GM18520 (cell line): Measurements from ENCODE around the gene CRB2.
"Not testable (repeated sequence)": the region's sequence is repeated elsewhere in the genome, so short reads cannot be mapped to it uniquely, and the experiment has no call there.

Experiments used
- ATAC-seq: cut with Tn5 transposase; IDR thresholded peaks from one replicate; pipeline ENCODE4 v1.9.1; 2021; ENCODE audit not compliant: unreplicated experiment

Gene CRB2

DNA sequence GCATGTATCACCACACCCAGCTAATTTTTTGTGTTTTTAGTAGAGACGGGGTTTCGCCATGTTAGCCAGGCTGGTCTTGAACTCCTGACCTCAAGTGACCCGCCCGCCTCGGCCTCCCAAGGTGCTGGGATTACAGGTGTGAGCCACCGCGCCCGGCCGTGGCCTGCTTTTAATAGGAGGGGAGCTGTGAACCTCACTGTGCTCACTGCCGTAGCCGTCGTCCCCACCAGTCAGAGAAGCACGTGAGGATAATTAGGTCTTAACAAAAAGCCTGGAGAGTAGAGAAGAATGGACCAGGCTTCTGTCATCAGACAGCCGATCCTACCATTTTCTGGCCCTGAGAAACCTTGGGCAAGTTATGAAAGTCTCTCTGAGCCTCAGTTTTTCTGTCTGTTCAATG lies 42.9 kb downstream of the CRB2 start:
- not testable (repeated sequence) for ATAC-seq

DNA sequence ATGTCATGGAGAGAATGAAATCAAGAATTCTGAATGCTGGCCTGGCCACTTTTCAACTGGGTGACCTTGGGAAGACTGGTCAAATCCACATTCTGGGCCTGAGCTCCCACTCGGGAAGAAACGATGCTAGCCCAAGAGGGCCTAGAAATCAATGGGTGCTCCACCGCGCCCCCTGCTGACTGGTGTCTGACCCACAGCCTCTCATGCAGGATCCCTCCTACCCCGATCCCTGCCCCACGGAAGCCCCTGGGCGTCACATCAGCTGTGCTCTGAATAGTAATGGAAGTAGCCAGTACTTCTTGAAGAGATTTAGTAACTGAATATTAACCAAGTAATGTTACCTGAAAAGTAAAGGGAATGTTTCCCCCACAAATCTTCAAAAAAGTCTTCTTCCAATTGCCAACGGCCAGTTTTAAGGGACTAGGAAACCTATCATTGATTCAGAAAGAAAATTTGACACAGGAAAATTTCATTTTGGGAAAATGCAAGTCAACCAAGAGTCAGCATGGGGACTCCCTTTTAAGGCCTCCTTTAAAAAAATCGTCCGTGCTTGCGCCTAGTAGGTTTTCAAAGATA lies 43.9 kb downstream of the CRB2 start:
- ATAC-seq = no peak

DNA sequence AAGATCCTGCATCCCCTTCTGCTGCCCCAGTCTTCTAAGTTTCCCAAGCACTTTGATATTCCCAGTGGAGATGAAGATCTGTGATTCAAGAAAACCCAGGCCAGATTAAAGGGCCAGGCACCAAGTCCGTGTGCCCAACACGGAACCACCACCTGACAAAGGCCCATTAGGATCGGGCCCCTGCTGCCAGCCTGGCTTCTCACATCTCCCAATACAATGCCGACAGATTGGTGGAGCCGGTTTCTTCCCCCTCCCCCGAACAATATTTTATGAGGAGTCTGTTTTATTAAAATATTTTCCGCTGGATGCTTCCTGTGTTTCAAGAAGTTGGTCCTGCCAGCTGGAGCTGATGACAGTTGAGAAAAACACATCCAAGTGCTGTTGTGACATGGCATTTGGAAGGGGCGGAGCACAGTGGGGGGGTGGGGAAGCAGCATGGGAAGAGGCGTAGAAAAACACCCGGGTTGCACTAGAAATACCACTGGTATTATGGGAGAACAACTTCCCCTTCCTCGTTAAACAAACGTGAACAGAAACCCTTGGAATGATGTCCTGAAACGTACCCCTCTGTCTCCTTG lies 45.0 kb downstream of the CRB2 start:
- no peak for ATAC-seq

DNA sequence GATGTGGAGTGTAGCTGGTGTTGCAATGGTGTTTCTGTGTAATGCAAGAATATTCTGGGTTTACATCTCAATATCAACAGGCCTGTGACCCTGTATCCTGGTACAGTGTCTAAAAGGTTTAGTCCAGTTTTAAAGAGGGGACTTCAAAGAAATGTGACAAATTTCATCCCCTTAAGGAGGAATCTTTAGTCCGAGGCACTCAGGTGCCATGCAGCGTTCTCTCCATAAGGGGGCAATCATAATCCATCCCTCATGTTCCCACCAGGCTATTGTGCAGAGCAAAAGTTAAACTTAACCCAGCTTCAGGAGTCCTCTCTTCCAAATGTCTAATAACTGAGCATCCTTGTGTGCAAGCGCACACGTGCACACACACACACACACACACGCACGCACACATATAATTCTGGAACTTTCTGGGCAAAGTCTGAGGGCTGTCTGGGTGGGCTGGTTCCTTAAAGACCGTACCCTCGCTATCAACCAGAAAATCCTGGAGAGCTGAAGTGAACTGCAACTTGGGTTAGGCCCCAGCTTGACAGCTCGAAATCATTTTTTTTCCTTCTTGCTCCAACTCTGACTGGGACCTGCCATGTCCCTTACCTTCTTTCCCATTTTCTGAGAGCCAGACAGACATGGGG lies 46.0 kb downstream of the CRB2 start:
- no peak for ATAC-seq

DNA sequence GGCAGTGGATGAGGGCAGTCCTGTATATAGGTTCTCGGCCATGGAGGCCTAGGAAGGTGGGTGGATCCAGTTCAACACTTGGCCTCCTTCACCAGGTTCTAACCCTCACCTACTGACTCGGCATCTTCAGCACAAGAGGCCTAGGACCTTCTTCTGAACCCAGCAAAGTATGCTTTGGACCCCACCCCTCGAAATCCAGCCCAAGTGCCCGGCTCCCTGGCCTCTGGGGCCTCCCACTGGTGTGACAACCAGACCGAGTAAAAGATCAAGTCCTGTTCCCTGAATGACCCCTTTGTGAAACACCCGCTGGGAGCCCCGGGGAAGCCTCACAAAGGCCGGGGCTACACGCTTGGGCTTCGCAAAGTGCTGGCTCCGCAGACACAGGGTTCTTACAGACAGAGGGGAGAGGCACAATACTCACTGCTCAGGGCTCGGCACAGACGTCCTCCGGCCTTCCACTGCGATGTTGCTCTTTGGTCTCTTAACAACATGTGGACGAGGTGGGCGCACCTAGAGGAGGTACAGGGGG lies 47.0 kb downstream of the CRB2 start:
- no peak for ATAC-seq

DNA sequence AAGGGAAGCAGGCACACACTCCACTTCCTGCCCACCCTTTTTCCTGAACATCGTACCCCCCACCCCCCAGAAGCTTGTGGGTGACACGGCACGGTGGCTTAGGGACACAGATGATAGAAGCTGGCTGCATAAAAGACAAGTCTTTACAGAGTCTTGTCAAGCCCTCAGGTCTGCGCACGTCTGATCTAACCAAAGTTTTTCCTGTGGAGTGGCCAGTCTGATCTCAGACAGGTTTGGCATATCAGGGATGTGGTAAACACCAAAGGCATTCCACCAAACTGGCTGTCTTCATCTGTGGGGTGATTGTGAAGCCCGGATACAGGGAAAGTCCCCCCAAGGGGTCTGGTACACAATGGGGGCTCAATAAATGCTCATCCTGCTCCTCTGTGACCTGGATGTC lies 50.0 kb downstream of the CRB2 start:
- no peak for ATAC-seq

DNA sequence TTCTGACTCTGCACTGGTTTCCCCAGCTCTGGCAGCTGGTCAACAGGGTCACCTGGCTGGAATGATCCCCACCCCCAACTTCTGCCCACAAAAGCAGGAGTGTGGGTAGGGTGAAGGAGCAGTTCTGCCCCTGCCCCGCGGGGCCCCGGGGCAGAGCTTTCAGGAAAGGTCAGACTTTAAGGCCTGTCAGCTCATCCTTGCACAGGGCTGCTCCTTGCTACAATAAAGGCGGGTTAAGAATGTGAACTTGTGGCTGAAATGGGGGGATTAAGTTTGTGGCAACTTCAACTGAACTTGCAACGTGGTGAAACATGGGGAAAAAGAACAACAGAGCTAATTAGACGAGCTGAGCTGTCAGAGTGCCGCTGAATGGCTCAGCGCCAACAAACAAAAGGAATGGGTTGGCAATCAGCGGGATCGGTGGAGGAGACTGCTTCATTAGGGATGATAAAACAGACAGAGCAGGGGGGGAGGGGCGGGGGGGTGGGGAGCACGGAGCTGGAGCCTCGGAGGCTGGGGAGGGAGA lies 50.8 kb downstream of the CRB2 start:
- ATAC-seq = no peak

DNA sequence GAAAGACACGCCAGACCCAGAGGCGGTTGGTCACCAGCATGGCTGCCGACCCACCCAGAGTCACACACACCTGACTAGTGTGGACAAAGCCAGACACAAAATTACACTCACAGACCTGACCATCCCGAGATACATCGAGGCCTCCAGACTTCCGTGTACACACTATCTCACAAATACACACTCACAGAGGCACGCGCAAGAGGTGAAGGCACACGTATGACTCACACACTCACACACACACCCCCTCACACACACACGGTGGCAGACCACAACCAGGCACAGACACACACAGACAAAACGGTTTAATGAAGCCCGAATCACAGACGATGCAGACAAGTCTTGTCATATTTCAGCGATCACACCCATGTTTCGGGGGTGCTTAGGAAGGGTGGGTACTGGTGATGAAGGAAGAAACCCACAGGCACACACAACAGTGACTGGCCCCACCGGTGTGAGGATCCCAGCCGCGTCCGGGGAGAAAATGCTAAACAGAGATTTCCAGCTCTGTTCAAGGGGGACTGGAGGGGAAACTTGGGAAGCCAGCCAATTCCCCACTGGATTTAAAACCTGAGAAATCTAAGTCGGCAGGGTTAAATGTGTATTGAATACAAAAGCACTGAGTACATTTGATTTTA lies 51.3 kb downstream of the CRB2 start:
- no peak for ATAC-seq

DNA sequence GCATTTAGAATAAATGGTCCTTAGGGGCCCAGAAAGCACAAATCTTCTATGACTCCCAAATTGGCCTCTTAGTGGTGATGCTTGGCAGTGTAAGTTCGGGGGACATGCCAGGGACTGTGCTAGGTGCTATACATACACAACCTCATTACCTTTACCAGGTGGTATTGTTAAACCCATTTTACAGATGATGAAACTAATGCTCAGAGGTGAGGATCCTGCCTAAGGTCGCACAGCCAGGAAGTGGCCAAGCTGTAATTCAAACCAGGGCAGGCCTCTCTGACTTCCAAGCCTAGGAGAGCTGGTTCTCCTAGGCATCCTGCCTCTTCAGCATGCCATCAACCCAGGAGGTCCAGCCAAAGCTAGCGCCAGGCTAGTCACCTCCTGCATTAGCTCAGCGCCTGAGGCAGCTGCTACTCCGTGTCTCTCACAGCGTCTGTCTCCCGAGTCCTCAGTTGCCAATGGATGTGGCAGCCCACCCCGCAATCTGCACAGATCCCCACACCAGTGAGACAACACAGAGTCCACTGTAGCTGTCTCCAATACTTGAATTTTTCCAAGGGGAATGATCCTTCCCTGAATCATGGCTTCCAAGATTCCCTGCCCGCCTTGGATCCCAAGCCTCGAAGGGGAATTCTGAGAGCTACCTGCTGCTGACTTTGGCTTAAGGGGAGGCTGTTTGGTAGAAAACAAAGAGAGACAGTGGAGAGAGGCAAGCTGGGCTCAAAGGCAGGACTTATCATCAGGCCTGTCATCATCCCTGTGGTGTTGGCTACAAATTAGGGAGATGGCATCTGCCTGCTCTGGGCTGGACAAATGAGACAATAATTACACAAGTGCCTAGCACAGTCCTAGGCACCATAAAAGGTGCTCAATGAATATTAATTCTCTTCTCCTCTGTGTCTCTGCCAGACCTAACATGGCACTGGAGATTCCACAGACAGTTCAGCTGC lies 52.6 kb downstream of the CRB2 start:
- ATAC-seq = no peak

DNA sequence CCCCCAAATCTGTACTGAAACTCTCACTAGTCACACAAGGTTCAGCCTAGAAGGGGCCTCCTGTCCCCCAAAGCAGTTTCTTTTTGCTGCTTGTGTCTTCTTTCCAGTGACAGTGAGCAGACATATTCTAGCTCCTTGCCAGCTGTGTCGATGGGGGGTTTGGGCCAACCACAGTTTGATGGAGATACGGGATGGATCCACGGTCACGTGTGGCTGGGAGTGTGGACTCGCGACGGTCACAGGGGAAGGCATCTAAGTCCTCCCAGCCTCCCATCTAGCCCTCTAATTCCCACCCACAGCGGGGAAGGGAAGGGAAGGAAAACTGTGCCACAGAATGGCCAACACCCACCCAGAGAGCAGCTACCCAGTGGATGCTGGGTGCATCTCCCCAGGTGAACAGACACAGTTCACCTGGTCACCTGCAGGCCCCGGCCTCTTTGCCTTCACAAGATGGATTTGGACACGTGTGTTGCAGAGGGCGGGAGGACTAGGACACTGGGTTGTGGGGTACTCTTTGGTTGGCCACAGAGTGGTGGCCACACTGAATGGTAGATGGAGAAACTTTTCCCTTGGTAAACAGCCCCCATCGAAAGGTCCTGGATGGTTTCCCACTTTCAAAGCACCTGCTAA lies 54.4 kb downstream of the CRB2 start:
- ATAC-seq = no peak

DNA sequence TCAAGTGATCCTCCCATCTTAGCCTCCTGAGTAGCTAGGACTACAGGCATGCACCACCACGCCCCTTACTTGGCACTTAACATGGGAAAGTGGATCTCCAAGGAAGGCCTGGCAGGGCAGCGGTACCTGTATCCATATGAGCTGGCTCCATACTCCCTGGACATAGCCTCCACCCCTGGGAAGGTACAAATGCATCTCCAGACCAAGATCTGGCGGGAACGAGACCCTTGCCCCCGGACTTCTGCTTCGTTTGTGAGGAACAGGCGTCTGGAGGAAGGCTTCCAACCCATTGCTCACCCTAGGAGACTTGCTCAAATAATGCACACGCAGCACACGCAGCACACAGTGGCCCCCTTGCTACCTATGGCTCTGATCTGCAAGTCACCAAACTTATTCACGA lies 55.2 kb downstream of the CRB2 start:
- no peak for ATAC-seq

DNA sequence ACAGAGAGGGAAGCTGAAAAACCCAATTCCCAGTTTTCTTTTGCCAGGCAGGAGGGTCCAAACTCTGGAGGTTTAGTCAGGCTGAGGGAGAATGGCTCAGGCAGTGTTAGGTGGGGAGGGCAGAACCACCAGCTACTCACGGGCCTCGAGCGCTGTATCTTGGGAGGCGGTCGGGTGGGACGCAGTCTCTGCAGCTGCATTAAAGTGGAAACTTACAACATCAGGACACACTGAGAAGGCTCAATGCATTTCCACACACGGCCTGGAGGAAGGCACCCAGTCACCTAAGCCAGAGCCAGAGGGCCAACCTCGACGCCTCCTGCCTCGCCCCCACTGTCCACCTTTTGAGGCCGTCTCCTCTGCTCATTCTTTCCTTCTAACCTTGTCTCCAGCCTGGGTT lies 55.6 kb downstream of the CRB2 start:
- ATAC-seq = no peak

DNA sequence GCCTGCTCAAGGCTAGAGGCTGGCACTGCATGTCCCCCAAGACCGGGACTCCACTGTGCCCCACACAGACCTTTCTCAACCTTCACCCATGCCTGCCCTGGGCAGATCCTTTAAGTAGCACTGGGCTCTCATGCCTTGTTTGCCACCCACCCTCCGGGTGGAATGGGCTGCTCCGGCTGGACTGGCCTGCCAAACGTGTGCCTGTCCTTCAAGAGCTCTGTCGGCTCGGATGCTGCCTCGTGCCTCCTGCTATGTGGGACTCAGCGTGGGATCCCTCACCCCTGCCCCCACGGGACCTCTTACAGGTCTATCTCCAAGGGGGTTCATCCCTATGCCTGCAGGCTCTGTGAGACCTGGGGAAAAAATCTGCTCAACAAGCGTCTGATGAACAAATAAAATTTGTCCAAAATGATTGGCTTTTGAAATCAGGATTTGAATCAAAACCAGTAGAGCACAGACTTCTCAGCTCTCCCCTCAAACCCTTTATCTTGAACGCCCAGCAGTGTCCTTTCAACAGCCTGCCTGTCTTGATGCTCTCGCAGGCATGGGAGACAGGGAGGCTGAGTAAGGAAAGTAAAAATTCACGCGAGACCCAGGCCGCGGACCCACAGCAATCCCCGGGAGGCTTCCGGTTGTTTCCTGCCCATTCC lies 56.3 kb downstream of the CRB2 start:
- no peak for ATAC-seq

DNA sequence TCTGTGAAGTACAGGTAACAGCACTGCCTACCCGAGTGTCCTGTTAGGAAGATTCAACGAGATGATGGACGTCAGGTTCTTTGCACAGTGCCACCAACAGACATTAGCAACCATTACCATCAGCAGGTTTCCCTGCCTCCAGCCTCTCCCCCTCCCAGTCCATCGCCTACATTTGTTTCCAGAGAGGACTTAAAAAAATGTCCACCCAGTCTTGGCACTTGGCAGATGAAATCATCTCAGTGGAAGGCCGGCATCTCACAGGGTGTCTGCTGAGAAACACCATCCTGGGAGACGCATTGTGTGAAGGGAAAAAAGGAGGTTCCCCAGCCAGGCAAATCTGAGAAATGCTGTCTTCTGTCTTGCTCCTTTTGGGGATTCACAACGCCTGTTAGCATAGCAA lies 58.2 kb downstream of the CRB2 start:
- ATAC-seq = no peak

DNA sequence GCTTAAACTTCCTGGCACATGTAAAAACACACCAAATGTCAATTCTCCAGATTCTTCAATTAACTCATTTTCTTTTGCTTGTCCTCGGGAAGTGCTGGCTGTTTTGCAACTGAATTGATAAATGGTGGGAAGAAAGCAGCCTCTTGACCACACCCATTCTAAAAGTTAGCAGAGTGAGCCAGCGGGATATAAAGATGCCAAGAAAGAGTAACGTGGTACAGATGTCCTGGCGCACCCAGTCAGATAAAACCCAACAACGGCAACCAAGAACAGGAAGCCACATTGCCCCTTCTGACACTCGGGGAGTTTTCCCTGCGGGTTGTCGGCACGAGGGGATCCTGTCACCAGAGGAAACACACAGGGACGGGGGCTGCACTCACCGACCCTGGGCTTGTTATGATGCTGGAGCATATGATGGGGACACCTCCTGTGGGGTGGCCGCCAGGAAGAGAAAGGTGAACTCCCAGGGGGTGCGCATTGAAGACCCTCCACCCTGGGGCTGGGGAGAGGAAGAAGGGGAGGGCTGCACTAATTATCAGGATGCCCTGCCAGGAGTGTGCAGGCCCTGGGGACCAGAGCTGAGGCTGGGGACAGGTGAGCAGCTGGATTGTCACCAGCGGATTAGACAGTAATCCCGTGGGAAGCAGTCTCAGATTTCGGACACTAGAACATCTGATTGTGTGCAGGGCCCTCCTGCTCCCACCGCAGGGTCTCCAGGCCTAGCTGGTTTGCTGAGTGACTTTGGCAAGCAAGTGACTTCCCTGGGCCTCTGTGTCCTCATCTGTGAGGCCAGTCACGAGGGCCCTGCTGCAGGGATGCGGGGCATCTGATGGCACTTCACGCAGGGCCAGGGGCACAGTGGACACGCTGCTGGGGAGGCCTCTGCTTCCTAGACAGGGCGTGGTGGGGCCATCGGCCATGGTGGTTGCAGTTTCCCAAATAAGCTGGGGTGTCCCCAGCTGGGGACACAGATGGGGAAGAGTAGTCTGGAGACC lies 59.2 kb downstream of the CRB2 start:
- no peak for ATAC-seq

DNA sequence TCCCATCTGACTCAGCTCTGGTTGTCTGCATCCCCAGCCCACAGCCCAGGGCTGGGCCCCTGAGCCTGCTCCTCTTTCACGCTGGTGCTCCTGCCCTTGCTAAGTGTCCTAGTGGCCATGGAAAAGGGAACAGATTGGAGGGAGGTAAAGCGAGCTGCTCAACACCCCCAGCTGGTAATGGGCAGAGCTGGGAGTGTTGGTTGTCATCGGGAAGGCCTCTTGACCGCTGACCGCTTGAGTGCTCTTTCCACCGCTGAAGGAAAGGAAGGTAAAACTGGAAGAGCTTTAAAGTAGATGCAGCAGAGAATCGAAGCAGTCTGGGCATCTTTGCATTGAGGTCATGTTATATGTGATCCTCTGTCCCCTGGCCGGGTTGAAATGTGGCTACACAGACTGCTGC lies 60.2 kb downstream of the CRB2 start:
- ATAC-seq = no peak

DNA sequence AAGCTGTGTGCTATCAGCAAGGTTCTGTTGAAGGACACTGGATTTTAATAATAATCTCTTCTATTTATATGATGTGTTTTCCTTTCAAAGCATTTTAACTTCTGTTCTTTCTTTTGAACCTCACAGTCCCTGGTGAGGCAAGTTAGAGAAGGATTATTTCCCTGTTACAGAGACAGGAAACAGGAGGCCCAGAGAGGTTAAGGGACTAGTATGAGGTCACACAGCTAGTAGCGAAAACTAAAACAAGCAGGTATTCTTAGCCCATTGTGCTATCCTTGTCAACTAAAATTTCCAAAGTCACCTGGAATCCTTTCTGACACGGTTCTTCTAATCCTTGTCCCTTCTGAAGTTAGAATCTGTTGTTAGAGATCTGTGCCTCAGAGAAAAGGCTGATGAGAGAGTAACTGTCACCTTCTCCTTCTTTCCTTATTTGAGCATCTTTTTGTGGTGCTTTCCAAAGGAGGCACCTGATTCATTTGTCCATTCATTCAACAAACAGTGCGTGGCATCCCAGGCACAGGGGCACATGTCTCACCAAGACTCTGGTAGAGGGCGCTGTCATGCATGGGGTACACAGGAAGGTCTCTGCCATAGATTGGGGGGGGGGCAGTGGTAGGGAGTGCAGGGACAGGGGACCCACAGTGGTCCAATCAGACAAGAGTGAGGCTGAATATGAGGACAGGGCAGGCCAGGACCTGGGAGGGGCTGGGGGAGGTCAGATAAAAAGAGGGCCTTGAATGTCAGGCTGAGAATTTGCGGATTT lies 61.5 kb downstream of the CRB2 start:
- no peak for ATAC-seq

DNA sequence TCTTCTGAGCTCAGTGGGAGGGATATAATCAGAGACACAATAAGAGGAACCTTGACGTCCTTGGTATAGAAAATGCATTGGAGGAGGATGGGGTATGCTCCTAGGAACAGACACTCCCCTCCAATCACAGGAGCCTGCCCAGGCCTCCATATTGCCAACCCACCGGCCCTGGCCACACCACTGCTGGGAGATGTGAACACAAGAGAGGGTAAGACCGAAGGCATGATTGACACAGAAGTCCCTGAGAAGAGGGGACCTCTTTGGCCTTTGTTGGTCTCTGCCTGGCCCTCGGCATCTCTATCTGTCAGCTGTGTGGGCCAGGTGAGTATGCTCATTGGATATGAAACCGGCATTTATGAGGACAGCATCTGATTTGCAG lies 62.0 kb downstream of the CRB2 start:
- ATAC-seq = no peak
